Measurements from ENCODE around the gene ZC3H13. TPM values are rescaled to one million over a fixed set of nuclear protein-coding genes. Genes with fewer than 3 reads are reported as not detected.

Gene ZC3H13
- polyA plus RNA-seq, 4 donors, result 59.7 to 74.2 (median 69.0) TPM

DNA sequence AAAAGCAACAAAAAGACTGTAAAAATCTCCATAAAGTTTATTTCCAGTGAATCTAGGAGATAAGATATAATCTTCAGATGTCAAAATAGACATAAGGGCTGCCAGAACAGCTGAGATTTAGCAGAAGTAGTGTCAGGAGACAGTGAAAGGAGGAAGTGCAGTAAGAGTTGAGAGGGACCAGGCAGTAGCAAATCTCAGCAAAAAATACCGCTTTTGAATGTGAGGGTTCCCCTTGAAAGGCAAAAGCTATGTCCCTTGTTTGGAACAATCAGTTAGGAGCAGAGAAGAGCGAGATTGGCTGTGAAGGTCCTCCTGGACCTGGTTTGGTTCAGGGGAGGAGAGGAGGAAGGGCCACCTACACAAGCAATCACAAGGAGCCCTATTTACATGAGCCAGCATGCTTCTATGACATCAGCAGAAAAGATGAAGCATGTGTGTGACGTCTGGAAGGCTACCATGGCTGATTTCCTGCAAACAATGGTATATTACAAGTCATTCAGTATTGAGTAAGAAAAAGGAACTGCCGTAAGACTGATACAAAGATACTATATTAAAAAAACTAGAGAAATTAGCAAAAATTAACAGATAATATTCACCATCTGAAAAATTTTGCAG, 102.1 kb downstream of the ZC3H13 start:
- DNase-seq (ENCODE audit: low read depth in 4 of 4, low spot score in 3 of 4), result no peak

DNA sequence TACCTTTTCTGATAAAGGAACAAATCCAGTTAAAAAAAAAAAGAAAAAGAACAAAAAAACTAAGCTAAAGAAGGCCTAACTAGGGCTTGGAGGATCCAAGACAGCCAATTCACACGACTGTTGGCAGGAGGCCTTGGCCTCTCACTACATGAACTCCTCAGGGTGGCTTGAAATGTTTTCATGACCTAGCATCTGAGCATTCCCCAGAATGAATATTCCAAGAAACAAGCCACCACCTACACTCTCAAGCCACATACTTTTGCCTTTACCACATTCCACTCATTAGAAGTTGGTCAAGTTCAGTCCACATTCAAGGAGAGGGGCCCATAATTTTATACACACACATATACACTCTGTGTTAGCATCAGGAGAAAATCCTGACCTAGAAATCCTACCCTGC, 103.4 kb downstream of the ZC3H13 start:
- DNase-seq (ENCODE audit: low read depth in 4 of 4, low spot score in 3 of 4), result no peak

DNA sequence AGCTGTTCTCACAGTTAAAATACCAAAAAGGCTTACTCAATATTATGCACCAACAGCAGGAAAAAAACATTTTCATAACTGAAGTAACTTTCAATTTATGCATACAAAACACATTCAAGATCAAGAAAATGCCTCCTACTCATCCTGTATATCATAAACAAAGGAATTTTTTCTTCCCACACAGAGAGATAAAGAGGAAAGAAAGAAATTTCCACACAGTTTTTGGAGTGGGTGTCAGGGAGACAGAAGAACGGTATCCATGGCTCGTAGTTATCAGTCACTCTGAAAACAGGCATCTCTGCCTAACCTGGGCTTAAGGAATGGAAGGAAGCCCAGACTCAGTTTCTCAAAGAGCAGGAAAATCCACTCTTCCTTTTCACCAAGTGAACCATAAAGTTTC, 108.6 kb downstream of the ZC3H13 start:
- no peak for DNase-seq (ENCODE audit: low read depth in 4 of 4, low spot score in 3 of 4)

DNA sequence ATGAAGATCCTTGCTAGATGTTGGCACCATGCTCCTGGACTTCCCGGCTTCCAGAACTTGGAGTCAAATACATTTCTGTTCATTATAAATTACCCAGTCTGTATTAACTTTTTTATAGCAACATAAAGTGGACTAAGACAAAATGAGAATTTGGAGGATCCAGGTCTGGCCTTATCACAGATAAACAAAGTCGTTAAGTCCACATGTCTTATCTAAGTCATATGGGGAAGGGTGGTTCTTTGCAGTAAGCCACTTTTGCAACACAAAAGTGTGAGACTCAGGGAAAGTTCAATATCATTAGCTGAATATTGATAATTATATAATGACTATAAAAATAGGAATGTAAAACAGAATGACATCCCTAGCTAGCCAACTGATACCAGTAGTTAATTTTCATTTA, 109.4 kb downstream of the ZC3H13 start:
- DNase-seq (ENCODE audit: low read depth in 4 of 4, low spot score in 3 of 4), result no peak

DNA sequence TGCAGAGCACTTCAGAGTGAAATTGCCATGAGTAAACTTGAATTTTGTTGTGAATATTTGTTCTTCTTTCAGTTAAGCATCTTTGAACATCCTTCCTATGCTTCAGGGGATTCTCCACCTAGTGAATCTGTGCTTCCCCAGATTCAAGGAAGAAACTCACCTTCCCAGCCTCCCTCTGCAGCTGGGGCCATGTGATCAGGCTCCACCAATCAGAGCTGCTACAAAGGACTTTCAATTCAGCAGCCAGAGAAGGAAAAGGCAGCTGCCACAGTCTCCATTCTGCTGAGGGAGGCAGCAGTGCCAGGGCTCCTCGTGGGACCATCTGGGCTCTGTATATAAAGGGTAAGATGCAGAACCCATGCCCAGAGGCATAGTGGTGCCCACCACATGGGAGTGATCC, 111.3 kb downstream of the ZC3H13 start:
- DNase-seq (ENCODE audit: low read depth in 4 of 4, low spot score in 3 of 4), result no peak

DNA sequence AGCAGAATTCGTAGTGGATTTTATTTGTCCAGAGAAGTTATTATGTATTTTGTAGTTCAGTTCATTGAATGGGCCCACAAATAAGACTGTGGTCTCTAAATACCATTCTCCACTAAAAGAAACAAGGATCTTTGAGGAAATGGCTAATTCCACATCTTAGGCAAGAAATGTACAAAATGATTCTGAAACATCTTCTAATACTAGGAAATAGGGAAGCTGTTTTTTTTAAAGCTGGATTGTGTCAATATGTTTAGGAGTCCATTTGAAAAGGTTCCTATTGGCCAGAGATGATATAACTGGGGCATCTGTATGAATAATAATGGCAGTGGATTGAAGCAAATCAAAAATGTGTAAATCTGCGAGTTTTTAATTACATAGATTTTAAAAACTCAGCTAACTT, 112.5 kb downstream of the ZC3H13 start:
- no peak for DNase-seq (ENCODE audit: low read depth in 4 of 4, low spot score in 3 of 4)

DNA sequence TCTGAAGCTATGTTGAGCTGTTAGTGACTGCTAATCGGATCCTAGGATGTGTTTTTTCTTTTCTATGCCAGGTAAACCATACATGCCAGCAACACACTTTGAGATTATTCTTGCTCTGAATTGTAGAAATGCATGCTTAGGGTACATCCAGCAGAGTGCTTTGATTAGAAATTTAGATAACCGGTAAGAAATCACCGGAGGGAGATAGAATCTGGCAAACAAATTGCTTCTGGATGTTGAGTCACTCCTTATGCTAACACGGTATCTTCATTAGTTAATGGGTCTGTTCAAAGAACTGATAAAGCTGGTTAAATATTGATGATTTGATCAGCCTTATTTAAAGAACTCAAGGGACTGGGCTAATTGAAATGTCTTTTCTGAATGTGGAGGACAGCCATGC, 115.9 kb downstream of the ZC3H13 start:
- DNase-seq (ENCODE audit: low read depth in 4 of 4, low spot score in 3 of 4), result no peak

DNA sequence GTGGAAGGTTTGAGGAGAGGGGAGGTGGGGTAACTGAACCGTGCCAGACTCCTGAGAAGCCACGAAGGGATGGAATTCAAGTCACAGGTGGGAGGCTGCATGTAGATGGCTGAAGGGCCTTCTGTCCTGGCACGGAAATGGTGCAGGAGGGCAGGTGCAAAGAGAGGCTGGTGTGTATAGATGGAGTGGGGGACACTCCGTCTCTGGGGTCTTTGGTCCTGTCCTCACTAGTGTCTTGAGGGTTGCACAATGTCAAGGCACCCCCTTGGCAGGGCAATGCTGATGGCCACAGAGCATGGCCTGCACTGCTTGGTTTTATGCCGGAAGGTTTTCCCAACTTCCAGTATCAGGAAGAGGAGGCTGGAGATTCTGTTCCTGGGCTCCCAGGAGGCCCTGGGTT, 118.3 kb downstream of the ZC3H13 start:
- DNase-seq (ENCODE audit: low read depth in 4 of 4, low spot score in 3 of 4), result no peak

DNA sequence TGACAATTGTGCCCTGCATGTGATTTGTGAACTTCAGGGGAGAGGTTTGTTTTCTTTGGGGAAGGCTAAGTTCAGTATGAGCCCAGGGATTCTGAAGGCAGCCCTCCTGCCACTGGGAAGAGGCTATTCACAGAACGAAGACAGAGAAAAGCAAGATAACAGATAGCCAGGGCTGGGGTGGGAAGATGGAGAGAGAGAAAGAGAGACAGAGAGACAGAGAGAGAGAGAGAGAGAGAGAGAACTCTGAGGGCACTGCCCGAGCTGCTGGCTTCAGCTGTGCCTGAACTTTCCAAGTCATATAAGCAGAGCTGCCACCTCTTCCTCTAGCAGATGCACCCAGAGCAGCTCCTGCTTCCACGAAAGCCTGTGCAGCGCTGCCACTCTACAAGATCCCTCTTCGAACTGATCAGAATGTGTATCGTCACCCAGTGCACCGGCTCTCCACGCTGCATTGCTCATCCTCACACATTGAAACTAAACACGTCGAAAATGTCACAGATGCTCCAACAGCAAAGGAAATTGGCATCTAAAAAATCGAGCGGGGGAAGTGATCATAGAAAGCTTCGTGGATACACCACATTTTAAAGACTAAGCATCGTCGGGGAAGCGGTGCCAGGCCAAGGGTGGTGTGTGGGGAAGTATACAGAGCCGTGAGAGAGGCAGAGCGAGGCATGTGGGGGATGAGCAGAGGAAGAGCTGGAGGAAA, 119.2 kb downstream of the ZC3H13 start:
- no peak for DNase-seq (ENCODE audit: low read depth in 4 of 4, low spot score in 3 of 4)

DNA sequence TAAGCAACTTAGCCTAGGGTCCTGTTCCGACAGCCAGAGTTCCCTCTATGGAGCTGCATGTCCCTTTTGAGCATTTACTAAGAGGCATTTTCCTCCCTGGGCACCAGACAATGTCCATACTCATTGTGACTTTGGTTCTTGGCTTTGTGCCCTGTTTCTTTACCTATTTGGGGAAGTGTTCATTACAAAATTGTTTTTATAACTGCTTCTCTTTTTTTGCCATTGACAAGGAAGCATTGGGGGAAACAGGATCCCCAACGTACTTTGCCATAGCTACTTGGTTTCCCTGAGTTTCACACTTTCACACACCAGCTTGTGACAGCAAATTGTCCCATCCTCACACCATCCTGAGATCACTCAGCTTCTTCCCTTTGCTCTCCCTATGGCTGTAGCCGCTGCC, 119.9 kb downstream of the ZC3H13 start:
- no peak for DNase-seq (ENCODE audit: low read depth in 4 of 4, low spot score in 3 of 4)

DNA sequence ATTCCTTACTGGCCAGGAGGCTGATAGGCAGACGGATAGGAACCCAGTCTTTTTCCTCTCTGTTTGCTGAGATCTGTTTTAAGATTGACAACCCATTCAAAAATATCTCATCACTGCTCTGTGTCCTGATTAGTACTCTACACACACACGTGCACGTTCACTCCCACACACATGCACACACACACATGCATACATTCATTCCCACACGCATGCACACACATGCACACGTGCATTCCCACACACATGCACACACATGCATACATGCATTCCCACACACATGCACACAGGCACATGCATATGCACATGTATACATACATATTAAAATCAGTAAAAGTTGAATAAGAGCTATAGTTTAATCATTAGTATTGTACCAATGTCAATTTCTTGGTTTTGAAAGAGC, 120.4 kb downstream of the ZC3H13 start:
- no peak for DNase-seq (ENCODE audit: low read depth in 4 of 4, low spot score in 3 of 4)

DNA sequence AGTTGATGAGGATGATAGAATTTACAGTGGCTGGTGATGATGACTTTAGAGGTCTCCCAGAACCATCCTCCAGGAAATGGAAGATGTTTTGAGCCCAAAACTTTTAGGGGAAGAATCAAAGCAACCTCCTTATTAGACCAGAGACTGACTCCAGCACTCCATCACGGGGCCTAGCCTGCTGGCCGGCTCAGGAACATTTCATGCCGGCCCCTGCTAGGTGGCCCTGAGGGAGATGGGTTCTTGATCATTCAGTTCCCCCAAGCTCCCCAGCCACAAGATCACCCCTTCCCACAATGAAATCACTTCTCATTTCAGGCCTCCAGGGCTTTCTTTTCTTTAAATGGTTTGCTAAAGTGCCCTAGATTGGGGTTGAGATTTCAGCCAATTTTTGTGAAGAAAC, 121.3 kb downstream of the ZC3H13 start:
- DNase-seq (ENCODE audit: low read depth in 4 of 4, low spot score in 3 of 4), result no peak

DNA sequence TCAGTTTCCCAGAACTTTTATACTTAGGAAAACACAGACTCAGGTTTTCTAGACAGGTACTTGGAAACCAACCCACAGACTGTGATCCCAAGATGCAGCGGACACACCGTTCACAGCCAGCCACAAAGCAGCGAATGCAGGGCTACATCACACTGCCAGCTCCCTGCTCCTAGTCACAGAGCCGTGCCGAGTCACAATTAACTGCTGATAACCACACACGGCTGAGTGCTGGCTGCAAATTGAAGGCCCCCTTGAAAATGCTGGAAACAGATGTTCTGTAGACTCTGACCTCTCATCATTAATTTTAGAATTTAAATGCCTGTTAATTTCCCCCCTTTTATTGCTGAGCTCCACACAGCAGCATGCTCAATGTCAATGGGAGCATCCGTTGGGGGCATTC, 122.4 kb downstream of the ZC3H13 start:
- DNase-seq (ENCODE audit: low read depth in 4 of 4, low spot score in 3 of 4), result no peak

DNA sequence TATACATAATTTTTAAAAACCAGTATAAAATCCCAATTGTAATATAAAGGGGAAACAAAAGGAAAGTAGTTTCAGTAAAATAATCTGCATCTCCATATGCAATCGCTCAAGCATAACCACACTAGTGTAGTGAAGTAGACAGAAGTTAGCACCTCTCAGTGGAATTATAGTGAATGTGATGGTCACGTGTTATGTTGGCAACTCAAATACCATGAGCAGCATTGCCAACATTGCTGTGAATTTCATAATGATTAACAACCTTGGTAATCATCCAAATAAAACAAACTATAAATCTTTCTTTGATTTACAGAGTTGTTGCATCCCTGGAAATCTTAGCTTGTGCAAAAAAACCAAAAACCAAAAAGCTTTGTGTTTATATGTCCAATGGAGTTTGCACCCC, 123.7 kb downstream of the ZC3H13 start:
- DNase-seq (ENCODE audit: low read depth in 4 of 4, low spot score in 3 of 4), result no peak

DNA sequence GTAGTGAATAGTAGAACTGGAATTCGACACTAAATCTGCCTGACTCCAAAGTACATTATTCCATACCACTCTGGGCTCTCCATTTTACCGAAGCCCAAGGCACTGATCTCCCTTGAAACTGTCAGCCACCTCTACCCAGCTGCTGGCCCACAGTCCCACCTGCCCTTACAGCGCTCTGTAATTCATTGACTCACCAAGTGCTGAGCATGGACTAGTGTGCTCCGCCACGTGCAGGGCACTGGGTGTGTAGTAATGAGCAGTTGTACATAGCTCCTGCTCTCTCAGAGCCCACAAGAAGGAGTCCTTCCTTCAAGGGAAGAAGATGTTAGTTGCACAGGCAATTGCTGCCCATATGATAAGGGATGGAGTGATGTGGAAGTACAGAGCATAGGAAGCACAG, 124.4 kb downstream of the ZC3H13 start:
- DNase-seq (ENCODE audit: low read depth in 4 of 4, low spot score in 3 of 4), result no peak

DNA sequence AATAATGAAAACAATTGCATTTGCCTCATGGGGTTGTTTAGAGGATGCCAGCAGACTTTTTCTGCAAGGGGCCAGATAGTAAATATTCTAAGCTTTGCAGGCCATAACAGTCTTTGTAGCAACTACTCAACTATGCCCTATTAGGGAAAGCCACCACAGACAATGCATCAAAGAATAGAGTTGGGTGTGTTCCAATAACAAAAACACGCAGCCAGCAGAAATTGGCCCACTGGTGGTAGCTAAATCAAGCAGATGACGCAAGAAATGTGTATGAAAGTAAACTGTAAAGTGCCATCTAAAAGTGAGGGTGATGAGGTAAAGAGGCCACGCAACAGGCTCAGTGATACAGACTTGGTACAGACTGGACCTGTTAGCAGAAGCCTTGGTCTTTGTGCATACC, 125.8 kb downstream of the ZC3H13 start:
- no peak for DNase-seq (ENCODE audit: low read depth in 4 of 4, low spot score in 3 of 4)

DNA sequence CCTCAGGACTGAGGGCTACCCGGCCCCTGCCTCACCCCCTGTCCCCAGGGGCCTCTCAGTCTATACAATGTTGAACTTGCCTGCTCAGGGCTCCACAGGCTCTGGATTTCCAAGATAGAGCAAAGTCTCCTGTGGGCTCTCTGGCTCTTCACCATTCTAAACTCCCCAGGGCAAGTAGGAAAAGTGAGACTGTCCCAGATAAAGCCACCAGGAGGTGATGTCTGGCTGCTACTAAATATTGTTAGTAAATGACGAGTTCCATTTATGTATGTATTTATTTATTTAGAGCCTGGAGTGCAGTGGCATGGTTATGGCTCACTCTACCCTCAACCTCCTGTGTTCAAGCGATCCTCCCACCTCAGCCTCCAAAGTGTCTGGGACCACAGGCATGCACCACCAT, 127.4 kb downstream of the ZC3H13 start:
- DNase-seq (ENCODE audit: low read depth in 4 of 4, low spot score in 3 of 4), result no peak

DNA sequence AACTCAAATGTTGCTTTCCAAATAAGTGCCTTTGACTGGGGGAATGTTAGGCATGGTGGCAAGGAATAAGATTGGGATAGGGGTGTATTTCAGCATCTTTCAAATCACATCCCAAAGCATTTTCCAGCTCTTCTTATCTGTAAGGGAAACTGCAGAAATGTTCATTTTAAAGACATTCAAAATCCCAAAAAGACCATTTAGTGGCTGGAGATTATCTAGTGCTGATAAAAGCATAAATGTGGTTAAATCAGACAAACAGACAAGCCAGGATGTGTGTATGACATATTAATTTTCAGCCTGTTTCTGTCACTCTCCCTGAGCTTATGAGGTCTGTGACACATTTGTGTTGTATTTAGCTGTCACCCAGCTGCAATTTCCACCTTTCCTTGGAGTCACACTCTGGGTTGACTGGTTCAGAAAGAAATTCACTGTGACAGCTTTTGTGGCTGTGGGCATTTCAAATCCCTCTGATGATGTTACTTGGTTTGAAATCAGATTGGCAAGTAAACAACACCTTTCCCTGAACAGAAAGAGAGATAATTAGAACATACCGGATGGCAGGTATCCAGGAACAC, 131.3 kb downstream of the ZC3H13 start:
- no peak for DNase-seq (ENCODE audit: low read depth in 4 of 4, low spot score in 3 of 4)

DNA sequence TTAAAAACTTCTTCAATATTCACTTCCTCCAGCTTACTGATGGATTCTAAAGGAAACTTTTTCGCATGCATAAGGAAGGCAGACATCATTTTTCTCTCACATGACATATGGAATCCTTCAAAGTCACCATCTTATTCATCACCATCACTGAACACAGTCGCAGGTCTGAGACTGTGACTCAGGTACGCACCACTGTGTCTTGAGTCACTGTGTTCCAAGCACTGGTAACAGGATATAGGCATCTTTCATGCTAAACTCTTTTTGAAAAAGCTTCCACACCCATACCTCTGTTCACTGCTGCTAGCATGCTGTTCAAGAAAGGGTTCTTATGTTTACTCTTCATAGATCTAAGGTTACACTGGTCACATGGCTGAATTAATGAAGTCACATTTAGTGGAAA, 133.9 kb downstream of the ZC3H13 start:
- DNase-seq (ENCODE audit: low read depth in 4 of 4, low spot score in 3 of 4), result no peak

DNA sequence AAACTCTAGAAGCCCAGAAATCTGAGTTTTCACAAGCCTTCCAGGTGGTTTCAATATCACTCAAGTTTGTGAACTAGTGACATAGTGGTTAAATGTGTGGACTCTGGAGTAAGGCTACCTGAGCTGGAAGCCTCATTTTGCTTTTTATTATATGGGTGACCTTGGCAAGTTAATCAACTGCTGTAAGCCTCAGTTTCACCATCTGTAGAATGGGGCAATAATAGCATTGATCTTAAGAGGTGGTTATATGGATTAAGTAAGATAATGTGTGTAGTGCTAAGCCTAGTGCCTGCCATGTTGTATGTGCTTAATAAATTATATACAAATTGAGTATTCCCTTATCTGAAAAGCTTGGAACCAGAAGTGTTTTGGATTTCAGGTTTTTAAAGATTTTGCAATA, 135.5 kb downstream of the ZC3H13 start:
- DNase-seq (ENCODE audit: low read depth in 4 of 4, low spot score in 3 of 4), result no peak

DNA sequence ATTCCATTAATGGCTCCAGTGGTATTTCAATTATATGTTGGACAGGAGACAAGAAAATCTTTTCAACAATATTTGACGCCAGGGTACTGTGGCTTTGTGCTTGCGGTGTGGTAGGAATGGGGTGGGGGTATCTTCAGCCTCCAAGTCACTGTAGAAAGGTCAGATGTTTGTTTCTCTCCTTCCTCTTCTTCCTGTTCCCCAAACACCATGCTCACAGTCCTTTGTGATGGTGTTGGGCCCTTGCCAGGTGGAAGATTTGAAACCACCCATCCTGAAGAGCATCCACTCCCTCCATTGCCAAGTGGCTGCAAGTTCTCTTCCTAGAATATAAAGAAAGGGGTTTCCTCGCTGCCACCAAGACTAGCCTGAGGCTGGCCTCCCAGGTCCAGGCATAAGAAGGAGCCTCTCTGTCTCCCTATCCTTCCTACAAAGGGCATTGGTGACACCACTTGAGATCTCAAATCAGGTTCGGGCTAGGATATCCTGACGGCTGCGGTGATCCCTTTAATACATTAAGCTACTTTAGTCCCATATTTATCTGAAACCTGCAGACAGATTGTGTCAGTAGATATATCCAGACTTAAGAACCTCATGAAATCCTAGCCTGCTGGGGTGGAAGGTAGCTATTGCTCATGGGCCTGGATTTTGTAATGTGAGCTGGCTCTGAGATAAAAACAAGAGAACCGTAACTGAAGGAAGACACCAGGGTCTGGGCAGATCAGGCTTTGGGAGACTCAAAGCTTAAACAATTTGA, 136.7 kb downstream of the ZC3H13 start:
- peak in 1 of 4 donors; percentile 31 for DNase-seq (ENCODE audit: low read depth in 4 of 4, low spot score in 3 of 4)

DNA sequence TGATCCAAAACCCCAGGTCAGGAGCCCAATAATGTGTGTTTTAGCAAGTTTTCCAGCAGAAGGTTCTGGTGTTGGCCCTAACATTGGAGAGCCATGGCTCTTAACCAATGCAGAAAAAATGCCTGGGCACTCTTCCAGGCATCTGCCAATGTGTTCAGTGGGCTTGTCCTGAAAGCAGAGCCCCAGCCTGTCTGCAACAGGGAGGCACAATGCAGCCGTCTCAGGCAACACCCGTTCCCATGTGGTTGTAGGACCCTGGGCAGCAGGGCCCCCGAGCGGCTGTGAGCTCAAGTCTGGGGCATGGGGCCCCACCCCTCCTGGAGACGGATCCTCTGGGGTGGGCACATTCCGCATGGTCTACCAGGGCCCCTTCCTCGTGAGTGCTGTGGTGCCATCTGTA, 142.9 kb downstream of the ZC3H13 start:
- DNase-seq (ENCODE audit: low read depth in 4 of 4, low spot score in 3 of 4), result no peak

Measured in right renal pelvis (tissue), 4 donors.